Endothelial cell of umbilical vein (primary cell): ENCODE measurements around the gene NAA10. TPM values are rescaled to one million over a fixed set of nuclear protein-coding genes. Genes with fewer than 3 reads are reported as not detected.

ENCODE experiments used
- BruUV-seq: library from RNA; stranded (reverse); fragments of 400-500 nt; replicated peaks from 2 replicates; lab custom pipeline; 2021; lab: Mats Ljungman, UMichigan
- CTCF ChIA-PET: fragments of 300-600, 350-600 bp; sonication (Branson Sonifier 250); formaldehyde crosslinking; loops from one replicate; lab custom pipeline; 2021; ENCODE audit warnings: antibody characterized with exemption, inconsistent platforms; lab: Charles Lee
- POLR2A ChIA-PET: fragments of 300-600, 350-600 bp; sonication (Branson Sonifier 250); formaldehyde crosslinking; loops from one replicate; lab custom pipeline; 2021; ENCODE audit warnings: antibody characterized with exemption, inconsistent platforms; lab: Charles Lee
- DNase-seq: peaks from one replicate; pipeline ENCODE4 v3.0.0-alpha.2; 2011; ENCODE audit warnings: low read depth, low spot score
- FAIRE-seq: peaks from 2 replicates; lab custom pipeline; 2011; peaks lifted over from hg19 to GRCh38; lab: Jason Lieb, UNC
- H2AFZ ChIP-seq: 2 replicates; pipeline ENCODE4 v1.6.0; 2012; ENCODE audit warnings: low read depth, low read length, control low read depth, inconsistent platforms
- H3K27ac ChIP-seq: 2 replicates; pipeline ENCODE4 v1.5.1; 2011; ENCODE audit warnings: low read depth, mild to moderate bottlenecking, control low read depth, low read length, moderate library complexity; ENCODE audit not compliant: insufficient read depth
- H3K27me3 ChIP-seq, 2 experiments: 2 replicates each; pipeline versions ENCODE4 v1.6.0 to v1.6.1; 2011; ENCODE audit warnings: low read length in 2 of 2, mixed read lengths in 1 of 2; ENCODE audit not compliant: control insufficient read depth in 2 of 2, insufficient read depth in 2 of 2
- H3K36me3 ChIP-seq, 2 experiments: 2 replicates in 1 of 2; 3 replicates in 1 of 2; pipeline ENCODE4 v1.5.1; 2011; ENCODE audit warnings: low read length in 2 of 2, mild to moderate bottlenecking in 1 of 2, moderate library complexity in 1 of 2; ENCODE audit not compliant: control insufficient read depth in 2 of 2, insufficient read depth in 2 of 2; ENCODE audit errors: extremely low read depth in 1 of 2
- H3K4me1 ChIP-seq: 3 replicates; pipeline ENCODE4 v1.5.1; 2011; ENCODE audit warnings: mild to moderate bottlenecking, low read length; ENCODE audit not compliant: control insufficient read depth, insufficient read depth; ENCODE audit errors: extremely low read depth
- H3K4me2 ChIP-seq: 2 replicates; pipeline ENCODE4 v1.6.1; 2011; ENCODE audit warnings: low read length, control low read depth, mixed read lengths; ENCODE audit not compliant: insufficient read depth
- H3K4me3 ChIP-seq, 3 experiments: fragments of 200-600 bp in 1 of 3; sonication (generic), shearing (Covaris generic) in 1 of 3; replicated peaks in 1 of 3; 2 replicates each; pipeline ENCODE4 v1.5.1; 2011 to 2016; ENCODE audit warnings: control low read depth in 3 of 3, low read length in 3 of 3, mild to moderate bottlenecking in 2 of 3, inconsistent platforms in 1 of 3, low read depth in 1 of 3, moderate library complexity in 1 of 3; ENCODE audit not compliant: insufficient read depth in 1 of 3
- H3K79me2 ChIP-seq: 2 replicates; pipeline ENCODE4 v1.6.0; 2012; ENCODE audit warnings: low read length, inconsistent platforms; ENCODE audit not compliant: control insufficient read depth, insufficient read depth
- H3K9ac ChIP-seq: replicated peaks from 2 replicates; pipeline ENCODE3; 2011; ENCODE audit warnings: low read length, control low read depth; ENCODE audit not compliant: insufficient read depth; ENCODE audit errors: extremely low read depth
- H3K9me1 ChIP-seq: replicated peaks from 3 replicates; pipeline ENCODE4 v1.6.0; 2011; ENCODE audit warnings: mild to moderate bottlenecking, low read length; ENCODE audit not compliant: control insufficient read depth, insufficient read depth; ENCODE audit errors: extremely low read depth
- H3K9me3 ChIP-seq: replicated peaks from 2 replicates; pipeline ENCODE4 v1.5.1; 2012; ENCODE audit warnings: low read length, inconsistent platforms; ENCODE audit not compliant: control insufficient read depth, insufficient read depth
- H4K20me1 ChIP-seq: replicated peaks from 2 replicates; pipeline ENCODE3; 2011; ENCODE audit warnings: mild to moderate bottlenecking, low read length; ENCODE audit not compliant: control insufficient read depth, insufficient read depth; ENCODE audit errors: extremely low read depth
- CTCF ChIP-seq, 2 donors: IDR thresholded peaks; 1 replicate in 1 of 2; 2 replicates in 1 of 2; pipeline ENCODE4 v1.5.1; 2011; ENCODE audit warnings: low read length in 2 of 2, mild to moderate bottlenecking in 2 of 2, moderate library complexity in 2 of 2, control low read depth in 1 of 2, inconsistent platforms in 1 of 2, low read depth in 1 of 2; ENCODE audit not compliant: insufficient read depth in 1 of 2; ENCODE audit errors: extremely low read depth in 1 of 2
- EZH2 ChIP-seq: IDR thresholded peaks from 2 replicates; pipeline ENCODE4 v1.6.1; 2012; ENCODE audit warnings: borderline replicate concordance, low read depth, mild to moderate bottlenecking, moderate library complexity, low read length, inconsistent platforms; ENCODE audit not compliant: severe bottlenecking
- FOS ChIP-seq: IDR thresholded peaks from 2 replicates; pipeline ENCODE4 v1.6.1; 2011; ENCODE audit warnings: mild to moderate bottlenecking, low read length, moderate library complexity, borderline replicate concordance; ENCODE audit not compliant: insufficient read depth
- GATA2 ChIP-seq: IDR thresholded peaks from 2 replicates; pipeline ENCODE4 v1.7.0; 2011; ENCODE audit warnings: low read depth, mild to moderate bottlenecking, moderate library complexity, mixed read lengths, low read length; ENCODE audit not compliant: insufficient read length, insufficient read depth
- JUN ChIP-seq: IDR thresholded peaks from 2 replicates; pipeline ENCODE4 v1.6.1; 2011; ENCODE audit warnings: borderline replicate concordance, low read depth; ENCODE audit not compliant: insufficient read length, insufficient read depth
- MYC ChIP-seq: IDR thresholded peaks from one replicate; pipeline ENCODE4 v1.6.1; 2011; ENCODE audit warnings: mild to moderate bottlenecking, low read depth, low read length
- POLR2A ChIP-seq: IDR thresholded peaks from 2 replicates; pipeline ENCODE4 v1.6.1; 2012; ENCODE audit warnings: low read depth, mild to moderate bottlenecking, control low read depth, low read length
- POLR2AphosphoS5 ChIP-seq: IDR thresholded peaks from 2 replicates; pipeline ENCODE4 v1.6.1; 2012; ENCODE audit warnings: low read depth, mild to moderate bottlenecking, control low read depth, low read length, moderate library complexity; ENCODE audit not compliant: insufficient read depth
- dilution Hi-C: fragments of 300-500 bp; cut with MboI; formaldehyde crosslinking; loops from one replicate; pipeline ENCODE4 v1.15.0; 2019; ENCODE audit warnings: low sequenced_read_pairs; ENCODE audit not compliant: extremely low pct_ligation_motif_present
- intact Hi-C: fragments of 100-400 bp; cut with micrococcal nuclease; formaldehyde crosslinking; loops from one replicate; pipeline ENCODE4 v1.10.0; 2022
- polyA plus RNA-seq, 4 experiments: library from polyadenylated mRNA; depleted of rRNA in 3 of 4; stranded (reverse) in 3 of 4; unstranded in 1 of 4; fragments of >200 nt; gene quantifications; 2 replicates each; pipeline versions ENCODE4 v1.2.1 to v1.2.3, GENCODE V29; 2011 to 2012; ENCODE audit warnings: missing spikeins in 1 of 4
- total RNA-seq: library from RNA; stranded (reverse); gene quantifications from 2 replicates; pipeline ENCODE4 v1.2.3, GENCODE V29; 2021
- TF ChIP-seq, protein P1 (sequence below): IDR thresholded peaks from 2 replicates; pipeline ENCODE4 v1.6.1; 2011; ENCODE audit not compliant: insufficient read depth, insufficient read length

NAA10 gene
- total and polyA plus RNA-seq, 2 donors (not counting 3 experiments of a cell fraction or from before 2014, with no cell fraction given), result 141 to 144 TPM

GRCh38 chrX:153981771-153982533, 47.1 kb upstream of the NAA10 start:
- H3K4me2 ChIP-seq, result no peak overlapping the region
- intact Hi-C loops, result no loop called here
- no peak overlapping the region for H3K4me3 ChIP-seq
- peaks cover 10% of the 10 kb centered on the region for H3K4me1 ChIP-seq
- DNase-seq, result no peak
- no peak overlapping the region for H3K27ac ChIP-seq
- H3K9ac ChIP-seq, result no peak overlapping the region
- H3K36me3 ChIP-seq, result no peaks in the 10 kb centered on the region
- ChIA-PET POLR2A (no interaction called here), CTCF (no interaction called here)
- dilution Hi-C loops, result no loop called here
- FAIRE-seq, result no peak
- H2AFZ ChIP-seq, result no peak overlapping the region
- H4K20me1 ChIP-seq, result no peaks in the 10 kb centered on the region
- H3K9me3 ChIP-seq, result no peaks in the 10 kb centered on the region
- H3K27me3 ChIP-seq, result no peaks in the 10 kb centered on the region
- BruUV-seq, result no TSS peak
- TF ChIP-seq POLR2A (no peak), FOS (no peak), GATA2 (no peak), JUN (no peak), POLR2AphosphoS5 (no peak), CTCF (IDR thresholded peaks at IDR 0.05; ENCODE audit: extremely low read depth in 1 of 2, insufficient read depth in 1 of 2, low read depth in 1 of 2, low read length in 2 of 2) (no peak), EZH2 (no peak), MYC (no peak)
- TF ChIP-seq, protein P1, sequence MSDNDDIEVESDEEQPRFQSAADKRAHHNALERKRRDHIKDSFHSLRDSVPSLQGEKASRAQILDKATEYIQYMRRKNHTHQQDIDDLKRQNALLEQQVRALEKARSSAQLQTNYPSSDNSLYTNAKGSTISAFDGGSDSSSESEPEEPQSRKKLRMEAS, result no peak
- H3K79me2 ChIP-seq, result no peaks in the 10 kb centered on the region
- H3K9me1 ChIP-seq, result no peaks in the 10 kb centered on the region
